Neural progenitor cell (in vitro differentiated cells): ENCODE measurements around the gene TMEFF2. TPM values are rescaled to one million over a fixed set of nuclear protein-coding genes. Genes with fewer than 3 reads are reported as not detected.

Source experiments
- DNase-seq: peaks from one replicate; pipeline ENCODE4 v3.0.0-alpha.2; 2016; ENCODE audit warnings: low spot score
- H2AFZ ChIP-seq: fragments of 200-600 bp; sonication (generic); replicated peaks from 2 replicates; pipeline ENCODE4 v1.6.1; 2016; ENCODE audit warnings: antibody characterized with exemption
- H3F3A ChIP-seq: fragments of 200-600 bp; sonication (generic); 2 replicates; pipeline ENCODE4 v1.6.1; 2016; ENCODE audit warnings: antibody characterized with exemption, low read depth
- H3K27ac ChIP-seq: fragments of 200-600 bp; sonication (generic); 2 replicates; pipeline ENCODE4 v1.5.1; 2016; ENCODE audit warnings: mild to moderate bottlenecking
- H3K27me3 ChIP-seq: fragments of 200-600 bp; sonication (generic); 2 replicates; pipeline ENCODE4 v1.6.1; 2016; ENCODE audit warnings: mild to moderate bottlenecking, moderate library complexity
- H3K36me3 ChIP-seq: fragments of 200-600 bp; sonication (generic); 2 replicates; pipeline ENCODE4 v1.5.1; 2016
- H3K4me1 ChIP-seq: fragments of 200-600 bp; sonication (generic); 2 replicates; pipeline ENCODE4 v1.6.1; 2016; ENCODE audit warnings: mixed run types
- H3K4me2 ChIP-seq: fragments of 200-600 bp; sonication (generic); 2 replicates; pipeline ENCODE4 v1.6.1; 2016
- H3K4me3 ChIP-seq: fragments of 200-600 bp; sonication (generic); 2 replicates; pipeline ENCODE4 v1.5.1; 2016
- H3K79me2 ChIP-seq: fragments of 200-600 bp; sonication (generic); 2 replicates; pipeline ENCODE4 v1.6.1; 2016; ENCODE audit warnings: low read depth
- H3K9ac ChIP-seq: fragments of 200-600 bp; sonication (generic); 2 replicates; pipeline ENCODE4 v1.6.1; 2016
- H3K9me3 ChIP-seq: fragments of 200-600 bp; sonication (generic); 2 replicates; pipeline ENCODE4 v1.5.1; 2016; ENCODE audit warnings: low read depth
- H4K20me1 ChIP-seq: fragments of 200-600 bp; sonication (generic); 2 replicates; pipeline ENCODE4 v1.6.1; 2016; ENCODE audit warnings: low read depth
- H3K27ac Mint-ChIP-seq: 3 replicates; pipeline ENCODE4 v1.8.0; 2021; ENCODE audit warnings: mixed read lengths
- H3K27me3 Mint-ChIP-seq: 2 replicates; pipeline ENCODE4 v1.8.0; 2022; ENCODE audit warnings: low read depth, mild to moderate bottlenecking, inconsistent platforms, moderate library complexity, mixed read lengths; ENCODE audit not compliant: insufficient read depth
- H3K36me3 Mint-ChIP-seq: 3 replicates; pipeline ENCODE4 v1.8.0; 2021; ENCODE audit warnings: mixed read lengths
- H3K4me1 Mint-ChIP-seq: 3 replicates; pipeline ENCODE4 v1.8.0; 2021; ENCODE audit warnings: mixed read lengths
- H3K4me3 Mint-ChIP-seq: 3 replicates; pipeline ENCODE4 v1.8.0; 2021; ENCODE audit warnings: mild to moderate bottlenecking, moderate library complexity, mixed read lengths
- H3K9me3 Mint-ChIP-seq: 3 replicates; pipeline ENCODE4 v1.8.0; 2020; ENCODE audit warnings: mixed read lengths
- CTCF ChIP-seq: fragments of 200-600 bp; sonication (generic); IDR thresholded peaks from 2 replicates; pipeline ENCODE4 v1.5.1; 2017; ENCODE audit warnings: antibody characterized with exemption, mild to moderate bottlenecking
- EZH2 ChIP-seq: fragments of 200-600 bp; sonication (generic); IDR thresholded peaks from 2 replicates; pipeline ENCODE4 v1.6.1; 2017; ENCODE audit warnings: antibody characterized with exemption, mild to moderate bottlenecking, moderate library complexity
- EZH2phosphoT487 ChIP-seq: fragments of 200-600 bp; sonication (generic); IDR thresholded peaks from 2 replicates; pipeline ENCODE4 v1.6.1; 2017; ENCODE audit warnings: antibody characterized with exemption
- total RNA-seq: library from RNA; depleted of rRNA; stranded (reverse); fragments of >200 nt; gene quantifications from 2 replicates; pipeline ENCODE4 v1.2.3, GENCODE V29; 2015; ENCODE audit warnings: low replicate concordance

The TMEFF2 gene
- total RNA-seq, 1 donor from 2014 or later = 1.7 TPM

- H3K4me1 Mint-ChIP-seq = peaks cover 10% of the 10 kb centered on the region
- no peak for TF ChIP-seq CTCF
- no peak for TF ChIP-seq EZH2
- no peak for TF ChIP-seq EZH2phosphoT487
- no peak overlapping the region for H3K9ac ChIP-seq
- no peak overlapping the region for H3K4me2 ChIP-seq
- no peaks in the 10 kb centered on the region for H3K36me3 Mint-ChIP-seq
- no peak overlapping the region for H3K4me3 ChIP-seq
- H3K79me2 ChIP-seq = no peaks in the 10 kb centered on the region
- no peaks in the 10 kb centered on the region for H3K36me3 ChIP-seq
- H3K27ac ChIP-seq = no peak overlapping the region
- H3K9me3 ChIP-seq = no peaks in the 10 kb centered on the region
- no peaks in the 10 kb centered on the region for H3K9me3 Mint-ChIP-seq
- no peaks in the 10 kb centered on the region for H3F3A ChIP-seq
- H3K4me1 ChIP-seq = no peaks in the 10 kb centered on the region
- H4K20me1 ChIP-seq = no peaks in the 10 kb centered on the region
- no peak overlapping the region for H3K4me3 Mint-ChIP-seq
- no peaks in the 10 kb centered on the region for H3K27me3 Mint-ChIP-seq
- no peaks in the 10 kb centered on the region for H3K27me3 ChIP-seq
- H3K27ac Mint-ChIP-seq = no peak overlapping the region
- DNase-seq = no peak
- H2AFZ ChIP-seq = no peak overlapping the region
These were observed 46.0 kb downstream of the TMEFF2 start for GRCh38 chr2:192148620-192149321.

- H3K27ac Mint-ChIP-seq = no peak overlapping the region
- H3K9me3 Mint-ChIP-seq = no peaks in the 10 kb centered on the region
- no peak overlapping the region for H2AFZ ChIP-seq
- no peak overlapping the region for H3K4me3 Mint-ChIP-seq
- H4K20me1 ChIP-seq = no peaks in the 10 kb centered on the region
- H3K4me1 Mint-ChIP-seq = peaks cover 10% of the 10 kb centered on the region
- H3K79me2 ChIP-seq = no peaks in the 10 kb centered on the region
- H3K4me2 ChIP-seq = no peak overlapping the region
- H3K27me3 ChIP-seq = no peaks in the 10 kb centered on the region
- no peaks in the 10 kb centered on the region for H3K36me3 Mint-ChIP-seq
- no peak for DNase-seq
- no peaks in the 10 kb centered on the region for H3K4me1 ChIP-seq
- H3K9me3 ChIP-seq = no peaks in the 10 kb centered on the region
- no peaks in the 10 kb centered on the region for H3K27me3 Mint-ChIP-seq
- H3F3A ChIP-seq = no peaks in the 10 kb centered on the region
- TF ChIP-seq CTCF (no peak), EZH2phosphoT487 (no peak), EZH2 (no peak)
- H3K9ac ChIP-seq = no peak overlapping the region
- H3K4me3 ChIP-seq = no peak overlapping the region
- no peaks in the 10 kb centered on the region for H3K36me3 ChIP-seq
- H3K27ac ChIP-seq = no peak overlapping the region
These were observed 46.5 kb downstream of the TMEFF2 start for GRCh38 chr2:192148241-192148619.

GRCh38 chr2:192146069-192147015 lies 48.4 kb downstream of the TMEFF2 start:
- no peak overlapping the region for H3K9ac ChIP-seq
- no peaks in the 10 kb centered on the region for H3K27me3 ChIP-seq
- Mint-ChIP-seq H3K36me3 (no peaks in the 10 kb centered on the region), H3K27me3 (no peaks in the 10 kb centered on the region), H3K9me3 (no peaks in the 10 kb centered on the region), H3K4me3 (no peak overlapping the region), H3K4me1 (peaks cover 10% of the 10 kb centered on the region), H3K27ac (no peak overlapping the region)
- H3K79me2 ChIP-seq = no peaks in the 10 kb centered on the region
- H3K4me2 ChIP-seq = no peak overlapping the region
- no peaks in the 10 kb centered on the region for H3K4me1 ChIP-seq
- H3K9me3 ChIP-seq = no peaks in the 10 kb centered on the region
- no peaks in the 10 kb centered on the region for H3F3A ChIP-seq
- no peak overlapping the region for H3K27ac ChIP-seq
- no peak overlapping the region for H3K4me3 ChIP-seq
- H4K20me1 ChIP-seq = no peaks in the 10 kb centered on the region
- no peak overlapping the region for H2AFZ ChIP-seq
- DNase-seq = no peak
- TF ChIP-seq CTCF (no peak), EZH2 (no peak), EZH2phosphoT487 (no peak)
- H3K36me3 ChIP-seq = no peaks in the 10 kb centered on the region
